T47D (cell line): Measurements from ENCODE around the gene ANKRD44.
A peak's percentile ranks its signal among the peaks of the same experiment; 100 is the strongest.

Experiments
- DNase-seq, 2 experiments: peaks; one replicate each; pipeline versions ENCODE4 v3.0.0 to v3.0.0-alpha.2; 2011 to 2012; ENCODE audit warnings: low read depth in 1 of 2, low spot score in 1 of 2
- JUND ChIP-seq: IDR thresholded peaks from 2 replicates; pipeline ENCODE4 v1.6.1; 2012; ENCODE audit warnings: low read depth
- in situ Hi-C: cut with HindIII; loops from 2 replicates; pipeline ENCODE4 v1.10.0; 2016; ENCODE audit warnings: low sequenced_read_pairs, low pct_unique_long_range_greater_than_20kb

ANKRD44 gene

DNA sequence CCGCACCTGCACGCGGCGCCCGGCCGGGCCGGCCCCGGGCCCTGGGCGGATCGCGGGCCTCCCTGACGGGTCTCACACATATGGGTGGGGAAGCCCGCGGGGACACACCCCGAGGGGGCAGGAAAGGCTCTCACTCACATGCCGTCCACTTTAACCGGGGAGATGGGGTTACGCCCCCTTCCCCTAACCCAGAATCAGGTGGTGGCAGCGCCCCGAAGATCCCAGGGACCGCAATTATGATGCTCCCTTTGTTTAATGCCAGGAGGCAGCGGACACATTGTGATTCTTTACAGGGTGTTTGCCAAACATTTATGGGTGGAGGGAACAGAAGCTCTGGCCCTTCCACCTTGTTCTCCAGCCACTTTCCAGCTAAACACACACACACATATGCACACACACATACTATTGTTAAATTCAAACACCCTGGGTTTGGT is 424 bp upstream of the ANKRD44 start:
- in situ Hi-C loops: no loop called here
- DNase-seq: peak in 1 of 2 experiments; percentile 8
- TF ChIP-seq JUND: no peak

DNA sequence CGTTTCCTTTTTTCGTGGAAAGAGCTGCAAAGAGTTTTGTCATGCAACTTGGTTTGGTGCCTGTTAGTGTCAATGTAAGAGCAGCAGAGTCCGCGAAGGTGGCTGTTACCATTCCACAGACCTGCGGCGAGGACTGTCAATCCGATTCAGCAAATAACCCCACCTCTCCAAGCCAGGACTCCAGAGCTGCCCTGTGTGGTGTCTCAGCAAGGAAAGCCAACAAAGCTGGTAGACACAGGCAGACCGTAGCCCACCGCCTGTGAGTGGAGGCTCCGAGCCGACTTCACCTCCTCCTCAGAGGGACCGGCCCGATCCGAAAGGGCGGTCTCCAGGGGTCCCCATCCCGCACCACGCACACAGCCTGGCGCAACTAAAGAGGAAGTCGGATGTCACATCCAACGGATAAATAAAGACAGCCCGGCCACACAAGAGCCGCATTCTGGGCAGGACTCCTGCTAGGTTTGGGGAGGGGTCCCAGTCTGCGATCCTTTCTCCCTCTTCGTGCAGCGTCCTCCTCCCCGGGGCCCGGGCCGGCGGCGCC is 819 bp downstream of the ANKRD44 start:
- in situ Hi-C loops: no loop called here
- peak; percentile 33 to 44 for DNase-seq
- no peak for TF ChIP-seq JUND

- peak in 1 of 2 experiments; percentile 11 for DNase-seq
- TF ChIP-seq JUND: no peak
- in situ Hi-C loops: no loop called here
These were observed 1.4 kb downstream of the ANKRD44 start for GRCh38 chr2:197308996-197309690.

DNA sequence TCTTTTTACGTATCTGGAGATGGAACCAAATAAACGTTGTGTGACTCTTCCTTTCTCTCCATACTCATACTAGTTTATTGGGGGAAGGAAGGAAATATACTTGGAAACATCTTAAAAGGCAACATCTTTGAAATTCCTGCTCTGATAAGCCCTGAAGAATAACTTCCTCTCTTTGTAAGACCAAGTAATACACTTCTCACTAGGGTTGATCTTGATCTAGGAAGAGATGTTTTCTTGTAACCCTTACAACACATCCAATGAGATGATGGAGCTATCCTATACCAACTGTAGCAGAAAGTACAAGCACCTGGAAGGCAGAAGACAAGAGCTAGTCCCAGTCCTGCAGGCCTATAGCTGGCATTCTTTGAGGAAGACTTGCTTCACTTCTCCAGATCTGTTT is 2.0 kb downstream of the ANKRD44 start:
- in situ Hi-C loops: no loop called here
- no peak for TF ChIP-seq JUND
- no peak for DNase-seq

DNA sequence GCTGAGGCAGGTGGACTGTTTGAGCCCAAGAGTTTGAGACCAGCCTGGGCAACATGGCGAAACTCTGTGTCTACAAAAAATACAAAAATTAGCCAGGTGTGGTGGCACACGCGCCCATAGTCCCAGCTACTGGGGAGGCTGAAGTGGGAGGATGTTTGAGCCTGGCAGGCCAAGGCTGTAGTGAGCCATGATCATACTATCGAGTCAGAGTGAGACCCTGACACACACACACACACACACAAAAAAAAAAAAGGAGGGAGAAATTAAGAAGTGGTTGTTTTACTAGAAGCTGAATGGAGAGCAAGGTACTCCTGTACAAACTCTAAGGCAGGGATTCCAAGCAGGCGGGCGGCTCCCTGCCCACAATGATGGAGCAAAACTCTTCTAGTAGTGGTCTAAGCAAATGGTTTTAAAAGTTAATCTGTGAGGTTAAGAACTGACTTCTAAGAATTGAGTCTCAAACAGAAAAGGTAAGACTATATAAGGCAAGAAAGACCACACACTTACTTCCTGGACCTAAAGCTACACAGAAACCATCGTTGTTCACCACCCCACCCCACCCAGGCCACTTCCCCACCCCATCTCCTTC is 2.6 kb downstream of the ANKRD44 start:
- in situ Hi-C loops: no loop called here
- no peak for DNase-seq
- TF ChIP-seq JUND: no peak

- in situ Hi-C loops: no loop called here
- DNase-seq: no peak
- TF ChIP-seq JUND: no peak
These were observed 3.2 kb downstream of the ANKRD44 start for GRCh38 chr2:197307236-197307932.

- in situ Hi-C loops: no loop called here
- TF ChIP-seq JUND: no peak
- DNase-seq: peak; percentile 37 to 60
These were observed 3.9 kb downstream of the ANKRD44 start for GRCh38 chr2:197306696-197307040.

DNA sequence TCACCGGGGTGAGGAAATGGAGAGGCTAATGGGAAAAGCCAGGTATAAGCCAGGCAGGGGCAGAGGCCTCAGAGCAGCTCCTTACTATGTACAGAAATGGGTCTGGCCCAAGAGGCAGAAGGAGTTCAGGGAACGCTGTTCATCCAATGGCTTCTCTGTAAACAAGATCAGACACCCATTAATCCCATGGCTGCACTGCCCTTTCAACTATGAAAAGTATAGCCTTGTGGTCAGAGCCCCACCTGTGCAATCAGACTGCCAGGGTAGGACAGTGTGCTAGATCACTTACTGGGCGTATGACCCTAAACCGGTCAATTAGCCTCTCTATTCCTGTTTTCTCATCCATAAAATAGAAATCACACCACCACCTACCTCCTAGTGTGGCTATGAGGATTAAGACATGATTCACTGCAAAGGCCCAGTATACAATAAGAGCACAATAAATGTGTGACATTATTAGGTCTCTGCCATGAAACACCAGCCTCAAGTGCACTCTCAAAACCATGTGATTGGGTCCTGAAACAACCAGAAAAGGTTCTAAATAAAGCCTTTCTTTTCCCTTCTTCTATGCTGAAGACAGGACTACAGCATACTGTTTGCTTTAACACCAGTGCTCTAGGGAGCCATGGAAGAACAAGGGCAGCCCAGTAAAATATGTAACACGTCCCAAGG is 4.4 kb downstream of the ANKRD44 start:
- TF ChIP-seq JUND: no peak
- in situ Hi-C loops: no loop called here

GRCh38 chr2:197304556-197305011 is 6.0 kb downstream of the ANKRD44 start:
- no peak for DNase-seq
- TF ChIP-seq JUND: no peak
- in situ Hi-C loops: no loop called here

More for the DNA sequence above, 4.4 kb downstream of the ANKRD44 start:
- no peak for DNase-seq

DNA sequence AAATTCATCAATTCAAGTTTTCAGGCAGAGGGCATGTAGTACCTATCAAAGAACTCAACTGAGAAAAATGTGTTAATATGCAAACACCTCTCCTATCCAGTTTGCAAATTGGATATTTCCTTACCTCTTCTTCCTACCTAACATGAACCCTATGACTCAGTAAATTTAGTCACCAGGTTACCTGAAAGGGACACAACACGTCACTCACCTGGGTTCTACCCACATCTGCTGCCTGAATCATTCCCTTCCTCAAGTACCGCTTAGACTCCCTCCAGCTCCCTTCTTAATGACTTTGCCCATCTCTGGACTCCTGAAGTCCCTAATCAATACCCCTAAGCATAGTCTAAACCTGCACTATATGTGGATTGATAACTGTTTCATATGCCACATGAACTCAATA is 10.4 kb downstream of the ANKRD44 start:
- in situ Hi-C loops: no loop called here
- no peak for TF ChIP-seq JUND
- DNase-seq: no peak

- no peak for TF ChIP-seq JUND
- in situ Hi-C loops: no loop called here
- DNase-seq: no peak
These were observed 12.0 kb downstream of the ANKRD44 start for GRCh38 chr2:197298609-197299008.

DNA sequence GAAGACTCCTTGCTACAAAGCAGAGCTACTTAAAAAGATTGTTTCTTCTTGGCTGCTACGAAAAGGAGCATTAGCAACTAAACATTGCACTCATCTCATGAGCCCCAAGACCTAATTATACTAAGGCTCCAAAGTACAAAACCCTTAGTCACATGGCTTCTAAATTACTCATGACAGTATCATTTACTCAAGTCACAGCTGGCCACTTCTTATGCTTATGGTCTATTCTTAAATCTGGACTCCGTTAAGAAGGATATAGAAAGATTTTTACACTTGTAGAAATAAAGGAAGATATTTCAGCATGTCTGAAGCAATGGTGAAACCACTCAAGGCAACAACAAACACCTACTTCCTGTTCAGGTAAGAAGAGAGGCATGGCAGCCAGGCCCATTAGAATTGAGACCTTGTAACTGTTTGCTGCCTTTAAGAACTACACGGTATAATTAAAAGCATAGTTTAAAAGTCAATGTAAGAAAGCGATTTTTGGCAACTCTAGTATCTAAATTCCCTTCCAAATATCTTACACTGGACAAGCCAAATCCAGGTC is 12.7 kb downstream of the ANKRD44 start:
- in situ Hi-C loops: no loop called here
- no peak for DNase-seq
- TF ChIP-seq JUND: no peak
